ENCODE data around the gene URB2. TPM values are rescaled to one million over a fixed set of nuclear protein-coding genes. Genes with fewer than 3 reads are reported as not detected.

Gene URB2
- total and polyA plus RNA-seq, 10 donors: 2.1 to 13.6 (median 9.4) TPM

- intact Hi-C loops (cut with DNase I; ENCODE audit: low total_unique reads): loop anchor here (10.0 kb wide), 1 partner anchor 495 kb away; no protein-coding TSS in a partner anchor
- H3K27me3 ChIP-seq (replicated peaks in 1 of 7): no peaks in the 10 kb centered on the region
- H3K4me1 ChIP-seq: peaks cover under 1 to 6% (median 3%) of the 10 kb centered on the region in 6 donors
These were observed 43.3 kb downstream of the URB2 start for GRCh38 chr1:229669333-229669732.

GRCh38 chr1:229671310-229671709, 45.3 kb downstream of the URB2 start:
- H3K4me3 ChIP-seq: no peak overlapping the region
- 70 to 79% (median 73%) methylated on average over 5 of the region's 5 CpGs for WGBS, 5 donors
- no peaks in the 10 kb centered on the region for H3K27me3 ChIP-seq (replicated peaks in 1 of 7)
- H3K36me3 ChIP-seq: no peaks in the 10 kb centered on the region
- no peak for DNase-seq
- TF ChIP-seq POLR2AphosphoS5 (IDR thresholded peaks at IDR 0.05) (no peak), POLR2A (IDR thresholded peaks at IDR 0.05) (no peak), CTCF (IDR thresholded peaks at IDR 0.05 in 8 of 11, conservative IDR thresholded peaks at IDR 0.05 in 3 of 11) (no peak)
- no peaks in the 10 kb centered on the region for H3K4me1 ChIP-seq
- intact Hi-C loops (cut with DNase I; ENCODE audit: low total_unique reads): no loop called here
- H3K9me3 ChIP-seq: no peaks in the 10 kb centered on the region
- no peak overlapping the region for H3K27ac ChIP-seq

More at GRCh38 chr1:229669333-229669732, 43.3 kb downstream of the URB2 start:
- TF ChIP-seq CTCF (IDR thresholded peaks at IDR 0.05 in 8 of 11, conservative IDR thresholded peaks at IDR 0.05 in 3 of 11) (no peak), POLR2A (IDR thresholded peaks at IDR 0.05) (no peak), POLR2AphosphoS5 (IDR thresholded peaks at IDR 0.05) (no peak)
- Histone ChIP-seq H3K27ac (no peak overlapping the region), H3K36me3 (no peaks in the 10 kb centered on the region), H3K4me3 (no peak overlapping the region), H3K9me3 (no peaks in the 10 kb centered on the region)
- DNase-seq: no peak
- 85 to 96% (median 91%) methylated on average over 4 of the region's 4 CpGs for WGBS, 5 donors

GRCh38 chr1:229672246-229672645, 46.2 kb downstream of the URB2 start:
- TF ChIP-seq POLR2A (IDR thresholded peaks at IDR 0.05): no peak
- TF ChIP-seq CTCF (IDR thresholded peaks at IDR 0.05 in 8 of 11, conservative IDR thresholded peaks at IDR 0.05 in 3 of 11): no peak
- no peak for TF ChIP-seq POLR2AphosphoS5 (IDR thresholded peaks at IDR 0.05)
- no peaks in the 10 kb centered on the region for H3K9me3 ChIP-seq
- no peak for DNase-seq
- intact Hi-C loops (cut with DNase I; ENCODE audit: low total_unique reads): no loop called here
- no peaks in the 10 kb centered on the region for H3K27me3 ChIP-seq (replicated peaks in 1 of 7)
- no peak overlapping the region for H3K27ac ChIP-seq
- H3K4me1 ChIP-seq: no peaks in the 10 kb centered on the region
- no peaks in the 10 kb centered on the region for H3K36me3 ChIP-seq
- 85 to 93% (median 89%) methylated on average over 2 of the region's 2 CpGs for WGBS, 5 donors
- no peak overlapping the region for H3K4me3 ChIP-seq

- TF ChIP-seq POLR2AphosphoS5 (IDR thresholded peaks at IDR 0.05) (no peak), CTCF (IDR thresholded peaks at IDR 0.05 in 8 of 11, conservative IDR thresholded peaks at IDR 0.05 in 3 of 11) (no peak), POLR2A (IDR thresholded peaks at IDR 0.05) (no peak)
- no peak for DNase-seq
- H3K27ac ChIP-seq: no peak overlapping the region
- H3K4me1 ChIP-seq: no peaks in the 10 kb centered on the region
- WGBS, 5 donors: 28 to 43% (median 35%) methylated on average over 4 to 5 of the region's 5 CpGs
- no peak overlapping the region for H3K4me3 ChIP-seq
- no peaks in the 10 kb centered on the region for H3K9me3 ChIP-seq
- no peaks in the 10 kb centered on the region for H3K36me3 ChIP-seq
- intact Hi-C loops (cut with DNase I; ENCODE audit: low total_unique reads): no loop called here
- no peaks in the 10 kb centered on the region for H3K27me3 ChIP-seq (replicated peaks in 1 of 7)
These were observed 48.0 kb downstream of the URB2 start for GRCh38 chr1:229674042-229674441.
